Endodermal cell (in vitro differentiated cells): ENCODE results near the gene NFATC1. TPM values are rescaled to one million over a fixed set of nuclear protein-coding genes. Genes with fewer than 3 reads are reported as not detected.

ENCODE experiments used
- DNase-seq: peaks from one replicate; pipeline ENCODE4 v3.0.0-alpha.2; 2017
- H3K27ac ChIP-seq: 2 replicates; pipeline ENCODE4 v1.5.1; 2013; ENCODE audit warnings: mild to moderate bottlenecking, low read depth, low read length, moderate library complexity
- H3K27me3 ChIP-seq: 2 replicates; pipeline ENCODE4 v1.6.1; 2013; ENCODE audit warnings: mild to moderate bottlenecking, low read length, moderate library complexity; ENCODE audit not compliant: insufficient read depth, control insufficient read depth, poor library complexity, severe bottlenecking
- H3K36me3 ChIP-seq: 2 replicates; pipeline ENCODE4 v1.7.0; 2013; ENCODE audit warnings: mild to moderate bottlenecking, low read length, moderate library complexity; ENCODE audit not compliant: control insufficient read depth, insufficient read depth
- H3K4me1 ChIP-seq: one replicate; pipeline ENCODE4 v1.7.0; 2013; ENCODE audit warnings: low read length; ENCODE audit not compliant: control insufficient read depth, insufficient read depth
- H3K4me3 ChIP-seq: 2 replicates; pipeline ENCODE4 v1.5.1; 2013; ENCODE audit warnings: mild to moderate bottlenecking, low read length, moderate library complexity
- H3K9ac ChIP-seq: 2 replicates; pipeline ENCODE4 v1.6.1; 2013; ENCODE audit warnings: mild to moderate bottlenecking, low read length, moderate library complexity; ENCODE audit not compliant: poor library complexity, severe bottlenecking; ENCODE audit errors: extremely low read depth
- H3K9me3 ChIP-seq: 2 replicates; pipeline ENCODE4 v1.6.1; 2013; ENCODE audit warnings: mild to moderate bottlenecking, low read length, moderate library complexity; ENCODE audit not compliant: control insufficient read depth
- H3K27ac Mint-ChIP-seq: 2 replicates; pipeline ENCODE4 v1.8.0; 2020; ENCODE audit warnings: mixed read lengths
- H3K27me3 Mint-ChIP-seq: 2 replicates; pipeline ENCODE4 v1.8.0; 2021; ENCODE audit warnings: mild to moderate bottlenecking, mixed read lengths; ENCODE audit not compliant: insufficient read depth
- H3K36me3 Mint-ChIP-seq: 2 replicates; pipeline ENCODE4 v1.8.0; 2020; ENCODE audit warnings: low read depth, mixed read lengths
- H3K4me1 Mint-ChIP-seq: 2 replicates; pipeline ENCODE4 v1.8.0; 2020; ENCODE audit warnings: mixed read lengths
- H3K4me3 Mint-ChIP-seq: 2 replicates; pipeline ENCODE4 v1.8.0; 2020; ENCODE audit warnings: mild to moderate bottlenecking, moderate library complexity, mixed read lengths
- H3K9me3 Mint-ChIP-seq: 2 replicates; pipeline ENCODE4 v1.8.0; 2020; ENCODE audit warnings: mild to moderate bottlenecking, mixed read lengths
- CTCF ChIP-seq: fragments of 200-600 bp; sonication (generic); conservative IDR thresholded peaks from 2 replicates; pipeline ENCODE4 v1.5.0; 2021; ENCODE audit warnings: antibody characterized with exemption, mild to moderate bottlenecking
- WGBS, 2 experiments: methylation state at CpG; one replicate each; pipeline versions ENCODE4 v1.1.5 to v1.1.7; 2013; ENCODE audit warnings: missing lambda C conversion rate in 2 of 2, mixed read lengths in 1 of 2; ENCODE audit not compliant: insufficient coverage in 1 of 2, insufficient read length in 1 of 2; 5-methylcytosine and 5-hydroxymethylcytosine counted together
- total RNA-seq, 2 donors: library from RNA; stranded (reverse); fragmentation: NEBNext Ultra II Directional in 1 of 2; extraction: Animal tissue kit (Norgen Biotek cat#: 25700) in 1 of 2; gene quantifications; 2 replicates in 1 of 2; 3 replicates in 1 of 2; pipeline ENCODE4 v1.2.1, GENCODE V29; 2021

Gene NFATC1
- total RNA-seq, 2 donors from 2014 or later: 23.4 to 32.5 TPM

GRCh38 chr18:79483971-79484491 is 88.3 kb downstream of the NFATC1 start:
- no peaks in the 10 kb centered on the region for H3K27me3 Mint-ChIP-seq
- H3K4me1 Mint-ChIP-seq: no peaks in the 10 kb centered on the region
- peak overlapping the region; percentile 62 for H3K27ac Mint-ChIP-seq
- peaks cover 4% of the 10 kb centered on the region for H3K36me3 ChIP-seq
- H3K4me3 ChIP-seq: no peak overlapping the region
- no peaks in the 10 kb centered on the region for H3K9me3 Mint-ChIP-seq
- 87 to 93% methylated on average over 12 to 15 of the region's 15 CpGs for WGBS, 2 experiments
- no peak overlapping the region for H3K27ac ChIP-seq
- H3K27me3 ChIP-seq: no peaks in the 10 kb centered on the region
- no peaks in the 10 kb centered on the region for H3K4me1 ChIP-seq
- no peak overlapping the region for H3K4me3 Mint-ChIP-seq
- no peak for TF ChIP-seq CTCF
- peaks cover 10% of the 10 kb centered on the region for H3K36me3 Mint-ChIP-seq
- H3K9me3 ChIP-seq: no peaks in the 10 kb centered on the region
- no peak for DNase-seq
- no peak overlapping the region for H3K9ac ChIP-seq

GRCh38 chr18:79484661-79485621 is 89.2 kb downstream of the NFATC1 start:
- H3K9me3 Mint-ChIP-seq: no peaks in the 10 kb centered on the region
- H3K36me3 Mint-ChIP-seq: peaks cover 13% of the 10 kb centered on the region
- H3K9me3 ChIP-seq: no peaks in the 10 kb centered on the region
- DNase-seq: no peak
- H3K4me3 Mint-ChIP-seq: no peak overlapping the region
- peaks cover 4% of the 10 kb centered on the region for H3K36me3 ChIP-seq
- no peaks in the 10 kb centered on the region for H3K4me1 ChIP-seq
- 90 to 91% methylated on average over 36 to 50 of the region's 50 CpGs for WGBS, 2 experiments
- H3K9ac ChIP-seq: no peak overlapping the region
- H3K27me3 ChIP-seq: no peaks in the 10 kb centered on the region
- TF ChIP-seq CTCF: no peak
- H3K27ac ChIP-seq: peak overlapping the region; percentile 83
- H3K27ac Mint-ChIP-seq: peak overlapping the region; percentile 62
- no peaks in the 10 kb centered on the region for H3K4me1 Mint-ChIP-seq
- H3K4me3 ChIP-seq: no peak overlapping the region
- no peaks in the 10 kb centered on the region for H3K27me3 Mint-ChIP-seq

GRCh38 chr18:79485788-79486355 is 90.1 kb downstream of the NFATC1 start:
- H3K4me1 Mint-ChIP-seq: no peaks in the 10 kb centered on the region
- WGBS, 2 experiments: 92 to 97% methylated on average over 12 to 16 of the region's 16 CpGs
- Histone ChIP-seq H3K27me3 (no peaks in the 10 kb centered on the region), H3K9ac (no peak overlapping the region), H3K36me3 (peaks cover 4% of the 10 kb centered on the region), H3K27ac (no peak overlapping the region), H3K4me1 (no peaks in the 10 kb centered on the region), H3K4me3 (no peak overlapping the region), H3K9me3 (no peaks in the 10 kb centered on the region)
- H3K36me3 Mint-ChIP-seq: peaks cover 13% of the 10 kb centered on the region
- DNase-seq: no peak
- no peak overlapping the region for H3K4me3 Mint-ChIP-seq
- no peaks in the 10 kb centered on the region for H3K27me3 Mint-ChIP-seq
- TF ChIP-seq CTCF: no peak
- no peaks in the 10 kb centered on the region for H3K9me3 Mint-ChIP-seq
- H3K27ac Mint-ChIP-seq: no peak overlapping the region
